GM23338 (cell line): Measurements from ENCODE around the gene DLG4. TPM values are rescaled to one million over a fixed set of nuclear protein-coding genes. Genes with fewer than 3 reads are reported as not detected.
A peak's percentile ranks its signal among the peaks of the same experiment; 100 is the strongest.

ENCODE experiments used
- ATAC-seq: fragments of 200-7000 bp; cut with Tn5 transposase; 3 replicates; pipeline ENCODE4 v1.9.1; 2020
- DNase-seq: peaks from one replicate; pipeline ENCODE4 v3.0.0-alpha.2; 2015; ENCODE audit warnings: low spot score
- H2AFZ ChIP-seq: fragments of 200-600 bp; sonication (generic); 2 replicates; pipeline ENCODE4 v1.8.0; 2016; ENCODE audit warnings: antibody characterized with exemption, mild to moderate bottlenecking, moderate library complexity
- H3F3A ChIP-seq: fragments of 200-600 bp; sonication (generic); replicated peaks from 2 replicates; pipeline ENCODE4 v1.8.0; 2017; ENCODE audit warnings: antibody characterized with exemption, mixed run types, low read depth
- H3K27ac ChIP-seq: fragments of 200-600 bp; sonication (generic); 2 replicates; pipeline ENCODE4 v1.6.1; 2016; ENCODE audit warnings: low read depth
- H3K27me3 ChIP-seq: fragments of 200-600 bp; sonication (generic); 2 replicates; pipeline ENCODE4 v1.8.0; 2016; ENCODE audit warnings: mild to moderate bottlenecking, mixed run types, moderate library complexity; ENCODE audit not compliant: insufficient read depth
- H3K36me3 ChIP-seq: fragments of 200-600 bp; sonication (generic); 2 replicates; pipeline ENCODE4 v1.8.0; 2016; ENCODE audit warnings: mild to moderate bottlenecking; ENCODE audit not compliant: insufficient read depth
- H3K4me1 ChIP-seq: fragments of 200-600 bp; sonication (generic); 2 replicates; pipeline ENCODE4 v1.8.0; 2016; ENCODE audit warnings: mild to moderate bottlenecking, moderate library complexity; ENCODE audit not compliant: insufficient read depth
- H3K4me2 ChIP-seq: fragments of 200-600 bp; sonication (generic); 2 replicates; pipeline ENCODE4 v1.7.1; 2017; ENCODE audit warnings: mixed run types
- H3K4me3 ChIP-seq: fragments of 200-600 bp; sonication (generic); 2 replicates; pipeline ENCODE4 v1.6.1; 2016; ENCODE audit warnings: mixed run types
- H3K79me2 ChIP-seq: fragments of 200-600 bp; sonication (generic); replicated peaks from 2 replicates; pipeline ENCODE4 v1.8.0; 2017; ENCODE audit warnings: mild to moderate bottlenecking; ENCODE audit not compliant: insufficient read depth
- H3K9me2 ChIP-seq: fragments of 200-600 bp; sonication (generic); 2 replicates; pipeline ENCODE4 v1.8.0; 2017; ENCODE audit not compliant: insufficient read depth
- H4K20me1 ChIP-seq: fragments of 200-600 bp; sonication (generic); replicated peaks from 2 replicates; pipeline ENCODE4 v1.8.0; 2017; ENCODE audit warnings: mild to moderate bottlenecking; ENCODE audit not compliant: insufficient read depth
- H3K27ac Mint-ChIP-seq: 2 replicates; pipeline ENCODE4 v1.8.0; 2020; ENCODE audit warnings: inconsistent platforms, mild to moderate bottlenecking, moderate library complexity, mixed read lengths
- H3K27me3 Mint-ChIP-seq: 3 replicates; pipeline ENCODE4 v1.8.0; 2022; ENCODE audit warnings: low read depth, mild to moderate bottlenecking, moderate library complexity, mixed read lengths, inconsistent platforms; ENCODE audit not compliant: insufficient read depth, poor library complexity
- H3K36me3 Mint-ChIP-seq: 3 replicates; pipeline ENCODE4 v1.8.0; 2021; ENCODE audit warnings: low read depth, mild to moderate bottlenecking, inconsistent platforms, moderate library complexity, mixed read lengths
- H3K4me1 Mint-ChIP-seq: 3 replicates; pipeline ENCODE4 v1.8.0; 2020; ENCODE audit warnings: mild to moderate bottlenecking, inconsistent platforms, mixed read lengths
- H3K4me3 Mint-ChIP-seq: 3 replicates; pipeline ENCODE4 v1.8.0; 2021; ENCODE audit warnings: moderate library complexity, mild to moderate bottlenecking, inconsistent platforms, mixed read lengths
- H3K9me3 Mint-ChIP-seq: 3 replicates; pipeline ENCODE4 v1.8.0; 2020; ENCODE audit warnings: moderate library complexity, mild to moderate bottlenecking, inconsistent platforms, mixed read lengths
- CREB1 ChIP-seq: fragments of 250-450 bp; sonication (Bioruptor Pico); IDR thresholded peaks from 2 replicates; pipeline ENCODE4 v1.5.0; 2020; ENCODE audit warnings: low read depth, mild to moderate bottlenecking, moderate library complexity
- CTCF ChIP-seq, 2 experiments: fragments of 200-600 bp in 1 of 2; sonication (generic) in 1 of 2; conservative IDR thresholded peaks; 2 replicates each; pipeline versions ENCODE4 v1.5.1 to v1.6.1; 2016 to 2017; ENCODE audit warnings: antibody characterized with exemption in 2 of 2, low read depth in 2 of 2, mild to moderate bottlenecking in 2 of 2, moderate library complexity in 1 of 2
- ETS1 ChIP-seq: IDR thresholded peaks from 2 replicates; pipeline ENCODE4 v1.6.1; 2016; ENCODE audit warnings: antibody characterized with exemption
- EZH2 ChIP-seq: fragments of 200-600 bp; sonication (generic); IDR thresholded peaks from one replicate; pipeline ENCODE4 v1.8.0; 2017; ENCODE audit warnings: antibody characterized with exemption, mild to moderate bottlenecking, low read depth; ENCODE audit not compliant: unreplicated experiment
- EZH2phosphoT487 ChIP-seq: fragments of 200-600 bp; sonication (generic); IDR thresholded peaks from one replicate; pipeline ENCODE4 v1.8.1; 2018; ENCODE audit warnings: antibody characterized with exemption; ENCODE audit not compliant: unreplicated experiment
- JUNB ChIP-seq: IDR thresholded peaks from one replicate; pipeline ENCODE4 v1.6.1; 2016; ENCODE audit warnings: antibody characterized with exemption; ENCODE audit not compliant: unreplicated experiment
- NANOG ChIP-seq: IDR thresholded peaks from 2 replicates; pipeline ENCODE4 v1.6.1; 2016; ENCODE audit warnings: antibody characterized with exemption, borderline replicate concordance
- POLR2AphosphoS5 ChIP-seq: IDR thresholded peaks from 2 replicates; pipeline ENCODE4 v1.6.1; 2016; ENCODE audit warnings: antibody characterized with exemption, low read depth
- STAT1 ChIP-seq: IDR thresholded peaks from one replicate; pipeline ENCODE4 v1.6.1; 2016; ENCODE audit warnings: antibody characterized with exemption; ENCODE audit not compliant: unreplicated experiment
- ZNF114 ChIP-seq: fragments of 250-450 bp; sonication (Bioruptor Pico); IDR thresholded peaks from 2 replicates; pipeline ENCODE4 v1.5.0; 2020; ENCODE audit warnings: mild to moderate bottlenecking, moderate library complexity
- ZNF331 ChIP-seq: fragments of 250-450 bp; sonication (Bioruptor Pico); IDR thresholded peaks from 2 replicates; pipeline ENCODE4 v1.5.0; 2020; ENCODE audit warnings: low read depth, mild to moderate bottlenecking, moderate library complexity
- ZNF462 ChIP-seq: fragments of 250-450 bp; sonication (Bioruptor Pico); IDR thresholded peaks from 2 replicates; pipeline ENCODE4 v1.5.0; 2020; ENCODE audit warnings: mild to moderate bottlenecking, moderate library complexity
- polyA plus RNA-seq: library from polyadenylated mRNA; unstranded; fragments of >200 nt; fragmentation: Nextera tagmentation; extraction: Ambion mirVana; gene quantifications from 2 replicates; pipeline ENCODE4 v1.2.1, GENCODE V29; 2016
- total RNA-seq: library from RNA; depleted of rRNA; stranded (reverse); fragments of >200 nt; shearing (Covaris generic); gene quantifications from 2 replicates; pipeline ENCODE4 v1.2.3, GENCODE V29; 2014
- TF ChIP-seq, protein P1 (sequence below): IDR thresholded peaks from one replicate; pipeline ENCODE4 v1.6.1; 2018; ENCODE audit warnings: antibody characterized with exemption; ENCODE audit not compliant: unreplicated experiment

DLG4 gene
- total and polyA plus RNA-seq, 2 experiments from 2014 or later, result 11.1 to 31.0 TPM

GRCh38 chr17:7216242-7217112, 3.2 kb downstream of the DLG4 start:
- H3K27ac ChIP-seq, result no peak overlapping the region; the same call in 1 of the 2 replicates
- no peak overlapping the region for H2AFZ ChIP-seq
- peaks cover 53% of the 10 kb centered on the region for H3K4me1 ChIP-seq
- H3K9me2 ChIP-seq, result no peaks in the 10 kb centered on the region
- H3K4me2 ChIP-seq, result peak overlapping the region; percentile 95
- Mint-ChIP-seq H3K9me3 (no peaks in the 10 kb centered on the region; the same call in 1 of the 3 replicates), H3K27me3 (peaks cover 45% of the 10 kb centered on the region), H3K4me1 (peaks cover 60% of the 10 kb centered on the region), H3K36me3 (peaks cover 14% of the 10 kb centered on the region), H3K4me3 (peak overlapping the region; percentile 70), H3K27ac (peak overlapping the region; percentile 86; the same call in 1 of the 2 replicates)
- DNase-seq (no peak), ATAC-seq (no peak)
- peaks cover 29% of the 10 kb centered on the region for H3K79me2 ChIP-seq
- H3K4me3 ChIP-seq, result peak overlapping the region; percentile 73
- TF ChIP-seq POLR2AphosphoS5, result no peak
- TF ChIP-seq, protein P1, sequence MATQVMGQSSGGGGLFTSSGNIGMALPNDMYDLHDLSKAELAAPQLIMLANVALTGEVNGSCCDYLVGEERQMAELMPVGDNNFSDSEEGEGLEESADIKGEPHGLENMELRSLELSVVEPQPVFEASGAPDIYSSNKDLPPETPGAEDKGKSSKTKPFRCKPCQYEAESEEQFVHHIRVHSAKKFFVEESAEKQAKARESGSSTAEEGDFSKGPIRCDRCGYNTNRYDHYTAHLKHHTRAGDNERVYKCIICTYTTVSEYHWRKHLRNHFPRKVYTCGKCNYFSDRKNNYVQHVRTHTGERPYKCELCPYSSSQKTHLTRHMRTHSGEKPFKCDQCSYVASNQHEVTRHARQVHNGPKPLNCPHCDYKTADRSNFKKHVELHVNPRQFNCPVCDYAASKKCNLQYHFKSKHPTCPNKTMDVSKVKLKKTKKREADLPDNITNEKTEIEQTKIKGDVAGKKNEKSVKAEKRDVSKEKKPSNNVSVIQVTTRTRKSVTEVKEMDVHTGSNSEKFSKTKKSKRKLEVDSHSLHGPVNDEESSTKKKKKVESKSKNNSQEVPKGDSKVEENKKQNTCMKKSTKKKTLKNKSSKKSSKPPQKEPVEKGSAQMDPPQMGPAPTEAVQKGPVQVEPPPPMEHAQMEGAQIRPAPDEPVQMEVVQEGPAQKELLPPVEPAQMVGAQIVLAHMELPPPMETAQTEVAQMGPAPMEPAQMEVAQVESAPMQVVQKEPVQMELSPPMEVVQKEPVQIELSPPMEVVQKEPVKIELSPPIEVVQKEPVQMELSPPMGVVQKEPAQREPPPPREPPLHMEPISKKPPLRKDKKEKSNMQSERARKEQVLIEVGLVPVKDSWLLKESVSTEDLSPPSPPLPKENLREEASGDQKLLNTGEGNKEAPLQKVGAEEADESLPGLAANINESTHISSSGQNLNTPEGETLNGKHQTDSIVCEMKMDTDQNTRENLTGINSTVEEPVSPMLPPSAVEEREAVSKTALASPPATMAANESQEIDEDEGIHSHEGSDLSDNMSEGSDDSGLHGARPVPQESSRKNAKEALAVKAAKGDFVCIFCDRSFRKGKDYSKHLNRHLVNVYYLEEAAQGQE, result no peak
- no peak for TF ChIP-seq NANOG
- TF ChIP-seq EZH2, result no peak
- no peak for TF ChIP-seq ZNF331 (CRISPR knock-in tag)
- TF ChIP-seq STAT1, result no peak
- no peak for TF ChIP-seq ZNF114 (CRISPR knock-in tag)
- TF ChIP-seq JUNB, result no peak
- no peak for TF ChIP-seq CTCF (conservative IDR thresholded peaks at IDR 0.05; ENCODE audit: low read depth in 2 of 2)
- TF ChIP-seq EZH2phosphoT487, result no peak
- no peak for TF ChIP-seq ETS1
- TF ChIP-seq ZNF462 (CRISPR knock-in tag), result no peak
- no peak for TF ChIP-seq CREB1 (CRISPR knock-in tag)
- no peaks in the 10 kb centered on the region for H3K36me3 ChIP-seq
- H3K27me3 ChIP-seq, result no peaks in the 10 kb centered on the region
- peaks cover 5% of the 10 kb centered on the region; the same call in 1 of the 2 replicates for H4K20me1 ChIP-seq
- H3F3A ChIP-seq, result peaks cover 17% of the 10 kb centered on the region
